Loucy (cell line): Measurements from ENCODE around the gene RTN4.

ENCODE experiments used
- CTCF ChIP-seq: fragments of 200-600 bp; sonication (generic); conservative IDR thresholded peaks from 2 replicates; pipeline ENCODE4 v1.5.1; 2014; ENCODE audit warnings: mild to moderate bottlenecking, antibody characterized with exemption, low read length
- EZH2phosphoT487 ChIP-seq: fragments of 200-600 bp; IDR thresholded peaks from 2 replicates; pipeline ENCODE4 v1.6.1; 2018; ENCODE audit warnings: antibody characterized with exemption, mild to moderate bottlenecking, moderate library complexity, borderline replicate concordance

- TF ChIP-seq CTCF (no peak), EZH2phosphoT487 (no peak)
Observed at GRCh38 chr2:55011831-55012671, 38.2 kb downstream of the RTN4 start.
